ENCODE data around the gene BRS3.

DNA sequence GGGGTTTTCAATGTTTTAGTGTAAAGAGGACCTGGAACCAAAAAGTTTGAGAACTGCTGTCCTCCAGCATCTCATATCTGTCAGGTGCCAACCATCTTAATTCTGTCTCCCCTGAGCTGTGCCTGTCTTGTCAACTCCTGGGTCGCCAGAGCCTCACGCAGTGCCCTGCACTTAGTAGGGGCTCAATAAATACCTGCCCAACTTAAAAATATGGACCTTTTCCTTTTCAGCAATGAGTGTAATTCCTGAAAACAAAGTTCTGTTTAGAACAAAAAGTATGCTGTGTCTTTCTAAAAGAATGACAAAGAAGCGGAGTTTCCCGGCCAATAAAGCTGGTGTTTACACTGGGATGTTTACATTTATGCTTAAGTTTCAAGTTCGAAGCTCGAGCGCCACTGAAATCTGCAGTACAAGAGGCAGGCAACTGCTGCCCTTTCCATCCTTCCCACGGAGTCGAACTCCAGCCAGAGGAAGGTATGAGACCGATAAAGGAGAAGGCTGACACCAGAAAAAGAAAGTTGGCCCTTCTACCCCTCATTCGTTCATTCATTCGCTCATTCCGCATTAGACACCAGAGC, 8.5 kb downstream of the BRS3 start:
- TF ChIP-seq, protein P1, sequence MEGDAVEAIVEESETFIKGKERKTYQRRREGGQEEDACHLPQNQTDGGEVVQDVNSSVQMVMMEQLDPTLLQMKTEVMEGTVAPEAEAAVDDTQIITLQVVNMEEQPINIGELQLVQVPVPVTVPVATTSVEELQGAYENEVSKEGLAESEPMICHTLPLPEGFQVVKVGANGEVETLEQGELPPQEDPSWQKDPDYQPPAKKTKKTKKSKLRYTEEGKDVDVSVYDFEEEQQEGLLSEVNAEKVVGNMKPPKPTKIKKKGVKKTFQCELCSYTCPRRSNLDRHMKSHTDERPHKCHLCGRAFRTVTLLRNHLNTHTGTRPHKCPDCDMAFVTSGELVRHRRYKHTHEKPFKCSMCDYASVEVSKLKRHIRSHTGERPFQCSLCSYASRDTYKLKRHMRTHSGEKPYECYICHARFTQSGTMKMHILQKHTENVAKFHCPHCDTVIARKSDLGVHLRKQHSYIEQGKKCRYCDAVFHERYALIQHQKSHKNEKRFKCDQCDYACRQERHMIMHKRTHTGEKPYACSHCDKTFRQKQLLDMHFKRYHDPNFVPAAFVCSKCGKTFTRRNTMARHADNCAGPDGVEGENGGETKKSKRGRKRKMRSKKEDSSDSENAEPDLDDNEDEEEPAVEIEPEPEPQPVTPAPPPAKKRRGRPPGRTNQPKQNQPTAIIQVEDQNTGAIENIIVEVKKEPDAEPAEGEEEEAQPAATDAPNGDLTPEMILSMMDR (IDR thresholded peaks at IDR 0.05), result no peak
- TF ChIP-seq POLR2A (IDR thresholded peaks at IDR 0.05), result no peak
